Measurements from ENCODE around the gene SLC7A8.

- TF ChIP-seq, protein P1, sequence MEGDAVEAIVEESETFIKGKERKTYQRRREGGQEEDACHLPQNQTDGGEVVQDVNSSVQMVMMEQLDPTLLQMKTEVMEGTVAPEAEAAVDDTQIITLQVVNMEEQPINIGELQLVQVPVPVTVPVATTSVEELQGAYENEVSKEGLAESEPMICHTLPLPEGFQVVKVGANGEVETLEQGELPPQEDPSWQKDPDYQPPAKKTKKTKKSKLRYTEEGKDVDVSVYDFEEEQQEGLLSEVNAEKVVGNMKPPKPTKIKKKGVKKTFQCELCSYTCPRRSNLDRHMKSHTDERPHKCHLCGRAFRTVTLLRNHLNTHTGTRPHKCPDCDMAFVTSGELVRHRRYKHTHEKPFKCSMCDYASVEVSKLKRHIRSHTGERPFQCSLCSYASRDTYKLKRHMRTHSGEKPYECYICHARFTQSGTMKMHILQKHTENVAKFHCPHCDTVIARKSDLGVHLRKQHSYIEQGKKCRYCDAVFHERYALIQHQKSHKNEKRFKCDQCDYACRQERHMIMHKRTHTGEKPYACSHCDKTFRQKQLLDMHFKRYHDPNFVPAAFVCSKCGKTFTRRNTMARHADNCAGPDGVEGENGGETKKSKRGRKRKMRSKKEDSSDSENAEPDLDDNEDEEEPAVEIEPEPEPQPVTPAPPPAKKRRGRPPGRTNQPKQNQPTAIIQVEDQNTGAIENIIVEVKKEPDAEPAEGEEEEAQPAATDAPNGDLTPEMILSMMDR (IDR thresholded peaks at IDR 0.05): no peak
- no peak for TF ChIP-seq POLR2A (IDR thresholded peaks at IDR 0.05)
These were observed 21.5 kb downstream of the SLC7A8 start for GRCh38 chr14:23162005-23162404.

Measured in thyroid gland (tissue), 4 donors.